Thyroid gland (tissue), 4 donors: Measurements from ENCODE around the gene DAGLB.

Experiments
- POLR2A ChIP-seq, 2 donors: fragments of 450-650 bp; IDR thresholded peaks; one replicate each; pipeline ENCODE4 v1.6.1; 2017; ENCODE audit warnings: antibody characterized with exemption in 2 of 2, mild to moderate bottlenecking in 2 of 2, moderate library complexity in 1 of 2
- TF ChIP-seq, protein P1 (sequence below), 6 experiments: fragments of 200-600 bp in 3 of 6; fragments of 450-650 bp in 3 of 6; sonication (generic) in 3 of 6; IDR thresholded peaks; one replicate each; pipeline ENCODE4 v1.5.1; 2016 to 2019; ENCODE audit warnings: antibody characterized with exemption in 6 of 6, mild to moderate bottlenecking in 2 of 6, inconsistent platforms in 1 of 6, moderate library complexity in 1 of 6

DNA sequence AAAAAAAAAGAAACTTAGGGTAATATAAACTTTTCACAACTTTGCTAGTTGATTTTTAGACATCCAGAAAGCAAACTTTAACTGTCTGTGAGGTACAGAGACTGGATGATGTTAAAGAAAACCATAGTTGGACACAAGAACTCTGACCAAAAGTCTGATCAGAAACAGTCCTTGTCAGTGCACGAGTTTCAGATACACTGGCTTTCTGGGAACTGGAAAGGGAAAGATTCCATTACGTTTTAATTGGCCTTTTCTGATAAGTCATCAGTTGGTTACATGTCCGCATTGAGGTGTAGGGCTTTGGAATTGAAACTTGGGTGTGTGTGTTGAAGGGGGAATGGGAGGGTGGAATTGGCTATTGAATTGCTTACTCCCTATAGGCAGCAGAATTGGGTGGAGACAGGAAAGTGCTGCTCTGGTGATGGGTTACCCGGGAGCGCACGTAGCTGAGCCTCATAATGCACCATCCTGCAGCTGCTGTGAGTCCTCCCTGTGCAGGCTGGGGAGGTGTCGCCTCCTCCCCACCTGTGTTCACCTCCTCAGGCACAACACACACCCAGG lies 59.9 kb downstream of the DAGLB start:
- TF ChIP-seq, protein P1, sequence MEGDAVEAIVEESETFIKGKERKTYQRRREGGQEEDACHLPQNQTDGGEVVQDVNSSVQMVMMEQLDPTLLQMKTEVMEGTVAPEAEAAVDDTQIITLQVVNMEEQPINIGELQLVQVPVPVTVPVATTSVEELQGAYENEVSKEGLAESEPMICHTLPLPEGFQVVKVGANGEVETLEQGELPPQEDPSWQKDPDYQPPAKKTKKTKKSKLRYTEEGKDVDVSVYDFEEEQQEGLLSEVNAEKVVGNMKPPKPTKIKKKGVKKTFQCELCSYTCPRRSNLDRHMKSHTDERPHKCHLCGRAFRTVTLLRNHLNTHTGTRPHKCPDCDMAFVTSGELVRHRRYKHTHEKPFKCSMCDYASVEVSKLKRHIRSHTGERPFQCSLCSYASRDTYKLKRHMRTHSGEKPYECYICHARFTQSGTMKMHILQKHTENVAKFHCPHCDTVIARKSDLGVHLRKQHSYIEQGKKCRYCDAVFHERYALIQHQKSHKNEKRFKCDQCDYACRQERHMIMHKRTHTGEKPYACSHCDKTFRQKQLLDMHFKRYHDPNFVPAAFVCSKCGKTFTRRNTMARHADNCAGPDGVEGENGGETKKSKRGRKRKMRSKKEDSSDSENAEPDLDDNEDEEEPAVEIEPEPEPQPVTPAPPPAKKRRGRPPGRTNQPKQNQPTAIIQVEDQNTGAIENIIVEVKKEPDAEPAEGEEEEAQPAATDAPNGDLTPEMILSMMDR (IDR thresholded peaks at IDR 0.05), result no peak
- no peak for TF ChIP-seq POLR2A (IDR thresholded peaks at IDR 0.05)
